MCF 10A (cell line): ENCODE measurements around the gene EMX2. TPM values are rescaled to one million over a fixed set of nuclear protein-coding genes. Genes with fewer than 3 reads are reported as not detected.

Source experiments
- BruUV-seq: library from RNA; stranded (reverse); fragments of 400-500 nt; replicated peaks from 2 replicates; lab custom pipeline; 2021; lab: Mats Ljungman, UMichigan
- CTCF ChIA-PET: fragments of 300-600 bp; sonication (Branson Sonifier 250); formaldehyde crosslinking; extraction: SDS; loops from one replicate; lab custom pipeline; 2021; ENCODE audit warnings: antibody characterized with exemption, inconsistent platforms; lab: Yijun Ruan, JAX
- POLR2A ChIA-PET: fragments of 300-600, 350-650 bp; sonication (Branson Sonifier 250); formaldehyde crosslinking; extraction: SDS; loops from one replicate; lab custom pipeline; 2020; ENCODE audit warnings: antibody characterized with exemption, inconsistent platforms; lab: Yijun Ruan, JAX
- DNase-seq: peaks from one replicate; pipeline ENCODE4 v3.0.0-alpha.2; 2018; ENCODE audit not compliant: unreplicated experiment
- H3K27ac Mint-ChIP-seq: one replicate; pipeline ENCODE4 v1.8.0; 2022; ENCODE audit warnings: mild to moderate bottlenecking, low read depth, mixed read lengths; ENCODE audit not compliant: unreplicated experiment
- H3K27me3 Mint-ChIP-seq: one replicate; pipeline ENCODE4 v1.8.0; 2022; ENCODE audit warnings: mixed read lengths; ENCODE audit not compliant: insufficient read depth, unreplicated experiment
- H3K36me3 Mint-ChIP-seq: one replicate; pipeline ENCODE4 v1.8.0; 2022; ENCODE audit warnings: mild to moderate bottlenecking, moderate library complexity, mixed read lengths; ENCODE audit not compliant: insufficient read depth, unreplicated experiment
- H3K4me1 Mint-ChIP-seq: one replicate; pipeline ENCODE4 v1.8.0; 2022; ENCODE audit warnings: mixed read lengths; ENCODE audit not compliant: insufficient read depth, unreplicated experiment
- H3K4me3 Mint-ChIP-seq: one replicate; pipeline ENCODE4 v1.8.0; 2022; ENCODE audit warnings: mild to moderate bottlenecking, moderate library complexity, mixed read lengths; ENCODE audit not compliant: unreplicated experiment
- H3K9me3 Mint-ChIP-seq: one replicate; pipeline ENCODE4 v1.8.0; 2022; ENCODE audit warnings: mixed read lengths; ENCODE audit not compliant: unreplicated experiment
- intact Hi-C: fragments of 100-400 bp; cut with micrococcal nuclease; formaldehyde crosslinking; loops from 2 replicates; pipeline ENCODE4 v1.14.1; 2022
- total RNA-seq: library from RNA; stranded (reverse); gene quantifications from 2 replicates; pipeline ENCODE4 v1.2.3, GENCODE V29; 2022
- TF ChIP-seq, protein P1 (sequence below): fragments of 200-600 bp; IDR thresholded peaks from one replicate; pipeline ENCODE4 v1.8.0; 2022; ENCODE audit warnings: antibody characterized with exemption, mild to moderate bottlenecking; ENCODE audit not compliant: unreplicated experiment

EMX2 gene
- total RNA-seq, 1 experiment from 2014 or later: not detected

DNA sequence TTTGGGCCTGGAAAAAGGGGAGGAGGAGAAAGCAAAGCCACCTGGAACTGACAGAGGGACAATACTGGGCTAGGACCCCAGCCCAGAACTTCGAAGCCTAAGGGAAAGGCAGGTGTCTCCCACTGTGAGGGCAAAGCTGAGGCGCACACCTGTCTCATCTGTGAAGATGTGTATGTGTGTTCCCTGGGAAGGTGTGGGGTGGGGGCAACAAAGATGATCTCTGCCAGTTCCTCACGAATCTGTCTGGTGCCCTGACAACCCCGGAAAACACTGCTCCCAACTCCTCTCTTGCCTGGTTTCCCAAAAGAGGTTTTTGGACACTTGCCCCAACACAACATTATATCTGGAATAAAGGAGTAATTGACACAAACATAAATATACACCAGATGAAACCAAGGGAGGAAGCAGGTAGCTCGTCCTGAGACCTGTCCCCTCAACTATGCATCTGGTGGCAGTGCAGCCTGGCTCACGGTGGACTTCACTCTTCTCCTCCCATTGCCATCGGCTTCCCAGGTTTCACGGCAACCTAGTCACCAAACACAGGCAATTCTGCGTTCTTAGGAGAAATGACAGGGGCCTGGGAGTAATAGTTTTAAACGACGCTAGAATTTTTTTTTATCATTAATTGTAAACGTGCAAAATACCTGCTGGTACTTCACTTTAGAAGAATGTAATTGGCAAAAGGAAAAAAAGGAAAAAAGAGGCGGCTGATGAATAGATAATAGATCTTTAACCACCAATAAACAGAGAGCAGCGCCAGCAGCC lies 1.7 kb upstream of the EMX2 start:
- ChIA-PET POLR2A (no interaction called here), CTCF (interaction anchor here (0.9 kb wide), 1 partner anchor 700 kb away, joined by 3 read pairs; no protein-coding TSS in a partner anchor)
- Mint-ChIP-seq H3K9me3 (no peaks in the 10 kb centered on the region), H3K36me3 (no peaks in the 10 kb centered on the region), H3K4me1 (no peaks in the 10 kb centered on the region), H3K27me3 (peaks cover 19% of the 10 kb centered on the region), H3K27ac (no peak overlapping the region), H3K4me3 (no peak overlapping the region)
- TF ChIP-seq, protein P1, sequence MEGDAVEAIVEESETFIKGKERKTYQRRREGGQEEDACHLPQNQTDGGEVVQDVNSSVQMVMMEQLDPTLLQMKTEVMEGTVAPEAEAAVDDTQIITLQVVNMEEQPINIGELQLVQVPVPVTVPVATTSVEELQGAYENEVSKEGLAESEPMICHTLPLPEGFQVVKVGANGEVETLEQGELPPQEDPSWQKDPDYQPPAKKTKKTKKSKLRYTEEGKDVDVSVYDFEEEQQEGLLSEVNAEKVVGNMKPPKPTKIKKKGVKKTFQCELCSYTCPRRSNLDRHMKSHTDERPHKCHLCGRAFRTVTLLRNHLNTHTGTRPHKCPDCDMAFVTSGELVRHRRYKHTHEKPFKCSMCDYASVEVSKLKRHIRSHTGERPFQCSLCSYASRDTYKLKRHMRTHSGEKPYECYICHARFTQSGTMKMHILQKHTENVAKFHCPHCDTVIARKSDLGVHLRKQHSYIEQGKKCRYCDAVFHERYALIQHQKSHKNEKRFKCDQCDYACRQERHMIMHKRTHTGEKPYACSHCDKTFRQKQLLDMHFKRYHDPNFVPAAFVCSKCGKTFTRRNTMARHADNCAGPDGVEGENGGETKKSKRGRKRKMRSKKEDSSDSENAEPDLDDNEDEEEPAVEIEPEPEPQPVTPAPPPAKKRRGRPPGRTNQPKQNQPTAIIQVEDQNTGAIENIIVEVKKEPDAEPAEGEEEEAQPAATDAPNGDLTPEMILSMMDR: no peak
- intact Hi-C loops: no loop called here
- BruUV-seq: no TSS peak
- no peak for DNase-seq

DNA sequence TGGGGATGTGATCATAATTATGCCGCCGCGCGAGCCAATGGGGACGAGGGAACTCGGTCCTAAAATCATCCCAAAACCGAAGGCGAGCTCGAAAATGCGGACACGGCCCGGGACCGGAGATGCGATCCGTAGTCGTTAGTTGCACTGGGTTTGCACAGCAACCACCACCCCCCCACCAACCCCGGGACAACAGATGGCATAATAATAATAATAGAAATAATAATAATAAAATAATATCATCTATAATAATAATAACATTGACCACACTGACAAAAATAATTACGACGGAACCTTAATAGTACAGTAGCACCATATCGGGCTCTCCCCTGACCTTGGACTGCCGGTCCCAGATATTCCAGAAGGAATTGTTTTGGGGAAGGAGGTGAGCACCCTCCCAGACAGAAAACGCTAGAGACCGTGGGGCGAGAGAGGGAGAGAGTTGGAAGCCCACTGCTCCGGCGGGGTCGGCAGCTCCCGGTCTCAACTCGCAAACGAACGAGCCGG lies 1.1 kb upstream of the EMX2 start:
- Mint-ChIP-seq H3K27ac (no peak overlapping the region), H3K4me3 (no peak overlapping the region), H3K27me3 (peaks cover 23% of the 10 kb centered on the region), H3K4me1 (no peaks in the 10 kb centered on the region), H3K36me3 (no peaks in the 10 kb centered on the region), H3K9me3 (no peaks in the 10 kb centered on the region)
- ChIA-PET POLR2A (no interaction called here), CTCF (no interaction called here)
- intact Hi-C loops: no loop called here
- DNase-seq: no peak
- BruUV-seq: no TSS peak
- TF ChIP-seq, protein P1: no peak

DNA sequence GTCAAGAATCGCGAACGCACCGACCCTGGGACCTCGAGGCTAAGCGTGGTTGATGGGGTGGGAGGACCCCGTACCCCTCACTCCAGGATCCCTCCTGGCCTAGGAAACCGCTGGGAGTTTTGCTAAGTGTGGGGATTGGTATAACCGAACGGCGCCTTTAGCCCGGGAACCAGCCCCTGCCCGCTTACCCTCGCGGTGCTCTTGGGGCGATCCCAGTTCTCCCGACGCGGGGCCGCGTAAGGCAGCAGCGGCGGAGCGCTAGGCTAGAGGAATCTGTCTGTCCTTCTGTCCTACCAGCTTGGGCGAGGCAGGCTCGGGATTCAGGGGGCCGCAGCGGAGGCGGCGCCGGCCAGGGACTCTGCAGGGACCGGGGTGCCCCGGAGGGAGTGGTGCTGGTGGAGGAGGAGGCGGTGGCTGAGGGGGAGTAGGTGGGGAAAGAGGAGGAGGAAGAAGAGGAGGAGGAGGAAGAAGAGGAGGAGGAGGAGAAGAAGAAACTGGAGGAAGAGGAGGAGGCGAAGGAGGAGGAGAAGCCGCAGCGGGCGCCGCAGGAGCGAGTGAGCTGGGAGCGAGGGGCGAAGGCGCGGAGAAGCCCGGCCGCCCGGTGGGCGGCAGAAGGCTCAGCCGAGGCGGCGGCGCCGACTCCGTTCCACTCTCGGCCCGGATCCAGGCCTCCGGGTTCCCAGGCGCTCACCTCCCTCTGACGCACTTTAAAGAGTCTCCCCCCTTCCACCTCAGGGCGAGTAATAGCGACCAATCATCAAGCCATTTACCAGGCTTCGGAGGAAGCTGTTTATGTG lies 439 bp upstream of the EMX2 start:
- no peak for DNase-seq
- Mint-ChIP-seq H3K4me3 (no peak overlapping the region), H3K36me3 (no peaks in the 10 kb centered on the region), H3K27me3 (peaks cover 25% of the 10 kb centered on the region), H3K27ac (no peak overlapping the region), H3K4me1 (no peaks in the 10 kb centered on the region), H3K9me3 (no peaks in the 10 kb centered on the region)
- no TSS peak for BruUV-seq
- POLR2A ChIA-PET: no interaction called here
- TF ChIP-seq, protein P1: no peak
- CTCF ChIA-PET: no interaction called here
- intact Hi-C loops: no loop called here
